Activated T-helper 2 cell treated with anti-CD3 and anti-CD28 coated beads, Interferon-gamma antibody, Interleukin-2, Interleukin-4, amounts not matched to agents 10 μg/mL and 5 μg/mL and 100 μg/mL, durations not matched to agents 14 hours and 24 hours and 36 hours (primary cell): ENCODE results near the gene SPDEF. TPM values are rescaled to one million over a fixed set of nuclear protein-coding genes. Genes with fewer than 3 reads are reported as not detected.

Experiments used
- DNase-seq: peaks from one replicate; pipeline ENCODE4 v3.0.0; 2021; ENCODE audit warnings: low spot score
- H3K27ac Mint-ChIP-seq: one replicate; pipeline ENCODE4 v1.8.0; 2021; ENCODE audit warnings: mixed read lengths
- H3K27me3 Mint-ChIP-seq: one replicate; pipeline ENCODE4 v1.8.0; 2021; ENCODE audit warnings: low read depth, mixed read lengths
- H3K36me3 Mint-ChIP-seq: one replicate; pipeline ENCODE4 v1.8.0; 2021; ENCODE audit warnings: low read depth, mixed read lengths
- H3K4me1 Mint-ChIP-seq: one replicate; pipeline ENCODE4 v1.8.0; 2021; ENCODE audit warnings: low read depth, mixed read lengths
- H3K4me3 Mint-ChIP-seq: one replicate; pipeline ENCODE4 v1.8.0; 2021; ENCODE audit warnings: low read depth, mild to moderate bottlenecking, moderate library complexity, mixed read lengths
- H3K9me3 Mint-ChIP-seq: one replicate; pipeline ENCODE4 v1.8.0; 2021; ENCODE audit warnings: mixed read lengths
- intact Hi-C: fragments of 100-400 bp; cut with micrococcal nuclease; formaldehyde crosslinking; loops from one replicate; pipeline ENCODE4 v1.15.1; 2023
- total RNA-seq: library from RNA; stranded (reverse); gene quantifications from 2 replicates; pipeline ENCODE4 v1.2.3, GENCODE V29; 2022

Gene SPDEF
- 0.09 and 0.16 TPM in 2 replicates for total RNA-seq

DNA sequence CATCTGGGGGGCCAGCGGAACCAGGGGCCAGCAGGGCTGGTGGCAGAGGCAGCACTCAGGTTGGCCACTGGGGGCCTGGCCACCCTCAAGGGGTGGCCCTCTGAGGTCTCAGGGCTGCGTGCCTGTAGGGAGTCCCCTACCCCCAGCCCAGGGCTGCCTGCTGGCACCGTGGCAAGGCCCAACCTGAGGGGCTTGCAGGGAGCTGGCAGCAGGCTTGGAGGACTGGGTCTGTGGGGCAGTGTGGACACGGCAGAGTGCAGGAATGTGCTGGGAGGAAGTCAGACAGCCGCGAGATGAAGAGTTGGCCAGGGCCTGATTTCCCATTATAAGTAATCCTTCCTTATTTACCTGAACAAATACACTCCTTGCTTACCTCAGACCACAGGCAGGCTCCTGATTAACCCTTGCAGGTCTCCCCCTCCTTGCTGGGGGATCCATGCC lies at the start of gene SPDEF:
SPDEF (minus strand) TSS at position 299 of the 441 bp plus-strand sequence. CDS start 11,874 bp downstream, outside the sequence.
- H3K36me3 Mint-ChIP-seq, result no peaks in the 10 kb centered on the region
- no peaks in the 10 kb centered on the region for H3K27me3 Mint-ChIP-seq
- H3K4me1 Mint-ChIP-seq, result peaks cover 7% of the 10 kb centered on the region
- H3K9me3 Mint-ChIP-seq, result no peaks in the 10 kb centered on the region
- intact Hi-C loops, result no loop called here
- H3K4me3 Mint-ChIP-seq, result no peak within 1 kb of the TSS
- no peak for DNase-seq
- H3K27ac Mint-ChIP-seq, result no peak within 1 kb of the TSS

DNA sequence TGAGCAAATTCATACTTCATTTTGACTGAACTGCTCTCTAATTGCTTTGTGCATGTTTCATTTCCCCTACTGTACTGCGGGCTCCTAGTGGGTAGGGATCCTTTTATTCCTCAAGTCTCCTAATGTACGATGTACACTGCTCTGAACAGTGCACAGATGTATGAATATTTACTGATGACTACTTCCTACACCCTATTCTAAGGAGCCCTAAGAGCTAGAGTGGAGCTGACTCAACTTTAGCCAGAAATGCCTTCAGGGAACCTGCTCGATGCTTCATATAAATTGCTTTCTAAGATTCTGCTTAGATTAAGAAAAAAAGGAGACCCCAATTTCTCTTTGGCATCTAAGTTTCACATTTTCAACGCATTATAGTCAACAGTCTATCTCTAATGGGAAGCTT lies 47.6 kb upstream of the SPDEF start:
- intact Hi-C loops, result no loop called here
- Mint-ChIP-seq H3K36me3 (peaks cover 15% of the 10 kb centered on the region), H3K9me3 (no peaks in the 10 kb centered on the region), H3K27me3 (no peaks in the 10 kb centered on the region), H3K4me1 (peaks cover 11% of the 10 kb centered on the region), H3K4me3 (no peak overlapping the region), H3K27ac (no peak overlapping the region)
- no peak for DNase-seq

GRCh38 chr6:34602318-34603111 lies 46.4 kb upstream of the SPDEF start:
- Mint-ChIP-seq H3K27me3 (no peaks in the 10 kb centered on the region), H3K9me3 (no peaks in the 10 kb centered on the region), H3K4me1 (peaks cover 9% of the 10 kb centered on the region), H3K27ac (no peak overlapping the region), H3K4me3 (no peak overlapping the region), H3K36me3 (peaks cover 15% of the 10 kb centered on the region)
- intact Hi-C loops, result no loop called here
- DNase-seq, result no peak

DNA sequence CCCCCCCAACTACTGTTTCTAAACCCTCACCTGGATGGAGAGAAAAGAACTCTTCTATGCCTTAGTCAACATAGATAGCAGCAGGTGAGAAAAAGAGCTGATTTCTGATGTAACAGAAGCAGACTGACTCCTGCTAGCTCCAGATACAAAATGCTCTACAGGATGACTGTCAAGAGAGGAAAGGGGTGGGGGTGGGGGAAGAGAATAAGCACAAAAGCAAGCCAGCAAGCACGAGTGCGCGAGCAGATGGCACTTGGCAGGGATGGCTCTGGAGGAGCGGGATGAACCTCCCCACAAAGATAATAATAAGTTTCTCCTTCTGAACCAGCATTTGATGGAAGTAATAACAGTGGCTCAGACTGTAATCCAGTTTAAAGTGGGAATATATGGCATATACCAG lies 45.6 kb upstream of the SPDEF start:
- Mint-ChIP-seq H3K9me3 (no peaks in the 10 kb centered on the region), H3K4me3 (no peak overlapping the region), H3K4me1 (peaks cover 3% of the 10 kb centered on the region), H3K36me3 (peaks cover 11% of the 10 kb centered on the region), H3K27me3 (no peaks in the 10 kb centered on the region), H3K27ac (no peak overlapping the region)
- DNase-seq, result no peak
- intact Hi-C loops, result no loop called here

DNA sequence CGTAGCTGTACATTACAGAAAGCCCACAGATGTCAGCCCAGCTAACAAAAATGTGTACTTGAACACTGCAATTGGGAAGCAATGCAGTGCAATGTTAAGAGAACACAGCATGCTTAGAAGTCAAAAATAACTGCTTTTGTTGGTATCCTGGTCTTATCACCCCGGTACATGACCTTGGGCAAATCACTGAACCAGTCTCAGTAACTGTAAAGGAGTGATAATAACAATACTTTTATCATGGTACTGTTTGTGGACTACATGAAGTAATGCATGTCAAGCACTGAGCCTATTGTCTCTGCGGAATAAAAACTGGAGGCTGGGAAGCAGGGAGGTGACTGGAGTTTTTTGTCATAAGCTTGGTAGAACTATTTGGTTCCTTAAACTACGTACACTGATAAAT lies 44.7 kb upstream of the SPDEF start:
- H3K27me3 Mint-ChIP-seq, result no peaks in the 10 kb centered on the region
- H3K4me1 Mint-ChIP-seq, result peaks cover 2% of the 10 kb centered on the region
- intact Hi-C loops, result no loop called here
- H3K27ac Mint-ChIP-seq, result no peak overlapping the region
- H3K36me3 Mint-ChIP-seq, result peaks cover 3% of the 10 kb centered on the region
- DNase-seq, result no peak
- no peak overlapping the region for H3K4me3 Mint-ChIP-seq
- H3K9me3 Mint-ChIP-seq, result no peaks in the 10 kb centered on the region

DNA sequence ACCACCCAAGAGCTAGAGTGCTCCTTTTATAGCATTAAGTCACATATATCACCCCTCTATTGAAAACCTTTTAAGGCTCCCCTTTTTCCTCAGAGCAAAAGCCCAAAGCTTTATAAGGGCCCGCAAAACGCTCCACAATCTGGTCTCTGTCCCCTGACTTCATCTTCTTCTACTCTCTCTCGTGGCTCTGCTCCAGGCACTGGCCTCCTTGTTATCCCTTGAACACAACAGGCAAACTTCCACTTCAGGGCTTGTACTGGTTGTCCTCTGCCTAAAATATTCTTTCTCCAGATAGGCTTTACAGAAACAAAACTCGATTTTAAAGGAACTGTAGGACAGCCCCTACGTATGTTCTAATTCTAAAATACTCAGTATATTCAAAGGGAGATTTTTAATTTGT lies 44.0 kb upstream of the SPDEF start:
- peaks cover 2% of the 10 kb centered on the region for H3K4me1 Mint-ChIP-seq

DNA sequence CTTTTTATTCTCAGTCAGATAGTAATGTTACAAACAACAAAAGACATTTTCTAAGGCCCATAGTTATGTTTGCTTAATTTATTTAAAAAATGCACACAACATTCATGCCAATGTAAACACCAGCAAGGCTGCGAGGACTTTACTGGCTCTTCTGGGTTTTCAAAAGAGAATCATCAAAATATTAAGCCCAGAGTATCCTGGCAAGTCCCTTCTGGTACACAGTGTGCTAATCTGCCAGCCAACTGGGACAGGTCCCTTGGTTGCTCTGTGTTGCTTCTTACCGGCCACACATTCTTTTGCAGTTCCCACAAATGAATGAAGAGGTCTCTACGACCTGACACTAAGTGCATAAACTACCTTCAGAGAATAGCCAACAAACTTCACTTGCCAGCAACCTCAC lies 42.6 kb upstream of the SPDEF start:
- Mint-ChIP-seq H3K36me3 (no peaks in the 10 kb centered on the region), H3K9me3 (no peaks in the 10 kb centered on the region), H3K4me1 (peaks cover 2% of the 10 kb centered on the region), H3K27me3 (no peaks in the 10 kb centered on the region), H3K4me3 (no peak overlapping the region), H3K27ac (no peak overlapping the region)
- DNase-seq, result no peak
- intact Hi-C loops, result no loop called here

More for the DNA sequence above, 44.0 kb upstream of the SPDEF start:
- Mint-ChIP-seq H3K36me3 (no peaks in the 10 kb centered on the region), H3K4me3 (no peak overlapping the region), H3K27me3 (no peaks in the 10 kb centered on the region), H3K27ac (no peak overlapping the region), H3K9me3 (no peaks in the 10 kb centered on the region)
- no peak for DNase-seq
- intact Hi-C loops, result no loop called here

DNA sequence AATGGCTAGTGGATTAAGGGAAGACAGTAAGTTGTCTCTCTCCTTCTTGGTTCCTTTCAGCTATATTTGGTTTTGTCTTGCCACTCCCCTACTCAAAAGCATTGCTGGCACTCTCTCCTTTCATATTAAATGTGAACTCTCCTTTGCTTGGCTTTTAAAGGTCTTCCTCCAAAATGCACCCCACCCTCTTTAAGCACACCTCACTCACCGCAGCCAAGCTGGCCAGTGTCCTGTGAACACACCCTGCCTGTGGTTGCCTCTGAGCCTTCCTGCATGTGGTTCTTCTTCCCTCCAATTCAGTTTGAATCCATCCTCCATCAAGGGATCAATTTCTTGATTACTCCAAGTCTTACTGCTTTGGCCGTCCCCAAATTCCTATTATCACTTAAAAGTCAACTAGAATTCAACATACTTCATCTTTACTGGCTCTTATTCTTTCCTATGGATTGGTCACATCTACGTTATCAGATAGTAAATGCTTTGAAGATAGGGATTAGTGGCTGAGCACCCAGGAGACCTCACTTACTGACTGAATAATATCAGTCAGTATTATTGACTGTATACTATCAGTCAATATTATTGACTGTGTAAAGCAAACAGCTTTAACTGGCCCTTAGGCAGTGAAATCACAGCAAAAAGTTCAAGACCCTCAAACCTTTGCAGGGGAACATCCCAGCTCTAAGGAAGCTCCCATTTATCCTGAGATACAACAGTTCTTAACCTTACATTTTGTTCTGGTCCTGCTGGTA lies 41.6 kb upstream of the SPDEF start:
- intact Hi-C loops, result no loop called here
- H3K4me3 Mint-ChIP-seq, result no peak overlapping the region
- no peaks in the 10 kb centered on the region for H3K9me3 Mint-ChIP-seq
- no peaks in the 10 kb centered on the region for H3K36me3 Mint-ChIP-seq
- H3K4me1 Mint-ChIP-seq, result peaks cover 2% of the 10 kb centered on the region
- H3K27me3 Mint-ChIP-seq, result no peaks in the 10 kb centered on the region
- H3K27ac Mint-ChIP-seq, result no peak overlapping the region
- no peak for DNase-seq

GRCh38 chr6:34596798-34597197 lies 40.7 kb upstream of the SPDEF start:
- no peaks in the 10 kb centered on the region for H3K27me3 Mint-ChIP-seq
- intact Hi-C loops, result no loop called here
- DNase-seq, result no peak
- H3K9me3 Mint-ChIP-seq, result no peaks in the 10 kb centered on the region
- no peak overlapping the region for H3K27ac Mint-ChIP-seq
- H3K4me3 Mint-ChIP-seq, result no peak overlapping the region
- peaks cover 7% of the 10 kb centered on the region for H3K4me1 Mint-ChIP-seq
- H3K36me3 Mint-ChIP-seq, result no peaks in the 10 kb centered on the region

DNA sequence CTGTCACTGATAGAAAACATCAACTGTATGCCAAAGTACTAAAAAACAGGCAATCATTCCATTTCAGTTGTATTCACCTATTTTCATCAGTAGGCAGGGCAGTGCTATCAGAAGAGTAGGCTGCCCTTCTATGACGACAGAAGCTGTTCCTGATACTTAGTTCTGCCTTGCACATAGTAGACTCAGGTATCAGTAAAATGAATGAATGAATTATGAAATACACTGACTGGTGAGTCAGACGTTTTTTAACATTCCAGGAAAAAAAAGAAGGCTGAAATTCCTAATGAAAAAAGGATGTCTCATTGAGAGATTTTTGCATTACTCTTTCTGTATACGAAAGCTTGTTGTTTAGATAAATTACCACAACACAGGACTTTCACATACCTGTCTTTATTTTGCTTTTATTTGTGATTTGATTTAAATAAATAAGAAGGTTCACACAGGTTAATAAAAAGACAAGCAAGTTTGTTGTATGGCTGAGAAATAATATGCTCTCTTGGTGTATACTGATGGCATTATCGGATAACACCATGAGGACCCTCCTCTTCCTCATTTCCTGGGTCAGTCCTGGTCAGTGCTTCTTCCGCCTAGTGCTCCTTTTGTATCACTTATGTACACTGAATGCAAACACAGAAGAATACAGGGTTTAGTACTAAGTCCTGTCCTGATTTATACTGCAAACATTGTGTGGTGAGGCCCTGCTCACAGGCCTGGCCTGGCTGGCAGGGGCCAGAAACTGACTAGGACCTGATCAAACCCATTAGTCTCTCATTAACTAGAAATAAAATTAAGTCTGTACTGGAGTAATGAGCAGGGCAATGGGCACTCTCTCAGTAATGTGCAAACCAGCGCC lies 39.4 kb upstream of the SPDEF start:
- Mint-ChIP-seq H3K36me3 (no peaks in the 10 kb centered on the region), H3K27me3 (no peaks in the 10 kb centered on the region), H3K27ac (no peak overlapping the region), H3K9me3 (no peaks in the 10 kb centered on the region), H3K4me3 (no peak overlapping the region), H3K4me1 (peaks cover 9% of the 10 kb centered on the region)
- intact Hi-C loops, result no loop called here
- DNase-seq, result no peak

DNA sequence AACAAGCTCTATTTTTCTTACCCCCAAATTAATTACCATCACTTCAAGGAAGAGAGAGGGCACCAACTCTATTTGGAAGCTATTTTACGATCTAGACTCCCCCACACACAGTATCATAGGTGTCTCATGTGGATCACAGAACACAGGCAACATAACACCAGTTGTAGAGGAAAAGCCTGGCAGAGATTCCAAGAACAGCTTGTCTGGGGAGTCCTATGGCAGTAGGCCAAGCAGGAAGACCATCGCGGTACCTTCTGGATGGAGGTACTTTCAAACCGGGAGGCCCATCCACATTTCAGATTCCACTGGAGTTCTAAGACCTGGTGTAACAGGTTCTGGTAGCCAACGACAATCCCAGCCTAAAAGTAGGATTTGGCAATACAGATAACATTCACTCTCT lies 37.6 kb upstream of the SPDEF start:
- no peak for DNase-seq
- Mint-ChIP-seq H3K27ac (no peak overlapping the region), H3K9me3 (no peaks in the 10 kb centered on the region), H3K36me3 (peaks cover 5% of the 10 kb centered on the region), H3K4me1 (peaks cover 9% of the 10 kb centered on the region), H3K4me3 (no peak overlapping the region), H3K27me3 (no peaks in the 10 kb centered on the region)
- intact Hi-C loops, result no loop called here

GRCh38 chr6:34592208-34592952 lies 36.3 kb upstream of the SPDEF start:
- Mint-ChIP-seq H3K36me3 (peaks cover 5% of the 10 kb centered on the region), H3K27me3 (no peaks in the 10 kb centered on the region), H3K27ac (no peak overlapping the region), H3K4me3 (no peak overlapping the region), H3K9me3 (no peaks in the 10 kb centered on the region), H3K4me1 (peaks cover 6% of the 10 kb centered on the region)
- intact Hi-C loops, result no loop called here
- DNase-seq, result no peak
